IMR-90 (cell line): ENCODE data around the gene RBFOX2. TPM values are rescaled to one million over a fixed set of nuclear protein-coding genes. Genes with fewer than 3 reads are reported as not detected.

Source experiments
- BHLHE40 ChIP-seq: fragments of 150-350 bp; IDR thresholded peaks from 2 replicates; pipeline ENCODE4 v1.6.1; 2016; ENCODE audit warnings: mild to moderate bottlenecking, low read depth, low read length
- CHD1 ChIP-seq: IDR thresholded peaks from 2 replicates; pipeline ENCODE4 v1.6.1; 2012; ENCODE audit warnings: low read depth, low read length, improper control_type of control experiment
- CTCF ChIP-seq: conservative IDR thresholded peaks from 2 replicates; pipeline ENCODE4 v1.5.1; 2012; ENCODE audit warnings: mild to moderate bottlenecking, low read depth, low read length, improper control_type of control experiment
- RFX5 ChIP-seq: IDR thresholded peaks from 2 replicates; pipeline ENCODE4 v1.8.0; 2012; ENCODE audit warnings: low read depth, mild to moderate bottlenecking, low read length, moderate library complexity
- SMC3 ChIP-seq: fragments of 150-350 bp; IDR thresholded peaks from 2 replicates; pipeline ENCODE4 v1.6.1; 2016; ENCODE audit warnings: low read depth, mild to moderate bottlenecking, antibody characterized with exemption, low read length, moderate library complexity
- polyA plus RNA-seq, 3 experiments: library from polyadenylated mRNA; depleted of rRNA; stranded (reverse); fragments of >200 nt; gene quantifications; 2 replicates each; pipeline ENCODE4 v1.2.3, GENCODE V29; 2012; ENCODE audit warnings: low replicate concordance in 1 of 3
- total RNA-seq: library from RNA; depleted of rRNA; stranded (reverse); fragments of >200 nt; gene quantifications from 2 replicates; pipeline ENCODE4 v1.2.3, GENCODE V29; 2012

Gene RBFOX2
- total and polyA plus RNA-seq, 2 of the 4 experiments (the other 2 are of a cell fraction) = 146 to 178 TPM

- no peak for TF ChIP-seq SMC3
- no peak; the same call in 1 of the 2 replicates for TF ChIP-seq BHLHE40
- TF ChIP-seq RFX5 = no peak
- TF ChIP-seq CTCF = no peak
- TF ChIP-seq CHD1 = no peak
Observed at GRCh38 chr22:36028646-36029405, at the start of gene RBFOX2 (continued).
